GM19099 (cell line): Measurements from ENCODE around the gene GLYATL3.

Source experiments
- POLR2A ChIP-seq: IDR thresholded peaks from 3 replicates; pipeline ENCODE4 v1.6.1; 2011; ENCODE audit warnings: low read depth; ENCODE audit not compliant: insufficient read length; ENCODE audit errors: extremely low read depth

The GLYATL3 gene

DNA sequence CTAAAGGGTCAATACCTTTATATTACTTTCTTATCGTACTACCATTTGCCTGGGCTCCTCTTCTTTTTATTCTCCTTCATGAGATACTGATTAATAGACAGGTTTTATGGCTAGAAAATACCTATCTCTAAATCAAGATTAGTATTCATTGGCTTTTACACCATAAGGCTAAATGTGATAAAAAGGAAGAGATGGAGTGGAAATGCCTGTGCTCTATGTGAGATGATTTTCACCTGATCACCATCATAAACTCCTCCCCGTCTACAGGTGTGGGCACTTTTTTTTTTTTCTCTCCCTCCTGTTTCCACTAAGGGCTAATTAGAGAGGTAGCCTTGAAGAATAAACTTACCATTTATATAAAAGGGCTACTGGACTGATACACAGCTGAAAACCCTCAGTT is at the start of gene GLYATL3:
GLYATL3 (plus strand) TSS at position 301 of the 400 bp plus-strand sequence. CDS start 12,068 bp downstream, outside the sequence.
- TF ChIP-seq POLR2A: no peak

DNA sequence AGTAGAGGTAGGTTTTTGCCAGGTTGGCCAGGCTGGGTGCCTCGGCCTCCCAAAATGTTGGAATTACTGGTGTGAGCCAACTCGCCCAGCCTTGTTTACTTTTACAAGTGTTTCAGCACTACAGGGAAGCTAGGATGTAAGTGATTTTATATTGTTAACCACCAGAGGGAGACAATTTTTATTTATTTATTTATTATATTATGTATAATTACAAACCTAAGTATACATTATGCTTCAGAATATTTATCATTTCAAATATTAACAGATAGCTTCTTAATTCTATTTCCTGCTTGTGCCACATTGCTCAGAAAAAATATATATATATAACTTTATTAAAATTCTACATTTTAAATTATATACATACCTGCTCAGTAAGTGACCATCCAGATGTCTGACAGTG is 46.5 kb upstream of the GLYATL3 start:
- no peak for TF ChIP-seq POLR2A

DNA sequence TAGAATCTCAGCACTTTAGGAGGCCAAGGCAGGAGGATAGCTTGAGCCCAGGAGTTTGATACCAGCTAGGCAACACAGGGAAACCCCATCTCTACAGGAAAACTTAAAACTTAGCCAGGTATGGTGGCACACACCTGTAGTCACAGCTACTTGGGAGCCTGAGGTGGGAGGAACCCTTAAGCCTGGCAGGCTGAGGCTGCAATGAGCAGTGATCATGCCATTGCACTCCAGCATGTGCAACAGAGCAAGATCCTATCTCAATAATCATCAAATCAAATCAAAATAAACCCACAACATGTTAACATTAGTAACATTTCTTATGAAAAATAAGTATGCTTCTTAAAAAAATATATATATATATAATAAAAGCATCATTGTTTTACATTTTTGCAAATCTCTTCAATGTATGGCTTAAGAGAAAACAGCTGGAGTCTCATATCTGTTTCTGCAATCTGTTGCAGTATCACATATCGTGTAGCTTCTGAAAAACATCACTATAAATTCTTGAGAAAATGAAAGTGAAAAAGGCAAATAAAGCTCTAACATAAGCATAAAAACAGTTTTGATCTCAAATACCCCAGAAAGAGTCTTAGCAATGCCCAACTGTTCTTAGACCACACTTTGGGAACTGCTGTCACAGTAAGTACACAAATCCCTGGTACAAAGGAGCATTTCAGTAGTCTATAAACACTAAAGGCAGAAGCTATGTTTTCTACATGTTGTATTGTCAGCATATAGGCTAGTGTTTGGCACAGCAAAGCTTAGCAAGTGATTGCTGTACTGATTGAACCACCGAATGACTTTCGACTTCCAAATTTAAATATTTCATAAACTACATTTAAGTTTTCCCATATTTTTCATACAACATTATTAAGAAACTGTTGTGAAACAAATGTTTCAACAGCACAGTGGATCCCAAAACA is 44.7 kb upstream of the GLYATL3 start:
- no peak for TF ChIP-seq POLR2A

DNA sequence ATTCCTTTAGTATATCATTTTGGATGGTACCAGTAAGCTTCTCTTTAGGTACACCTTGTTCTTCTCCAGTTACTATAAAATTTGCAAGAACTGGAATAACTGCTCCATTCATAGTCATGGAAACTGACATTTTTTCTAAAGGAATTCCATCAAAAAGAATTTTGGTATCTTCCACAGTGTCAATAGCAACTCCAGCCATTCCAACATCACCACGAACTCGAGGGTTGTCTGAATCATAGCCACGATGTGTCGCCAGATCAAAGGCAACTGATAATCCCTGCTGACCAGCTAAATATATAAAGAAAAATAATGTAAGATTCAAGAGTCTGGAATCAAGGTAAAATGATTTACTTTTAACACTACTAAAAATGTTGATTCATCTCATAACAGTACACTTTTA is 42.0 kb upstream of the GLYATL3 start:
- no peak for TF ChIP-seq POLR2A

DNA sequence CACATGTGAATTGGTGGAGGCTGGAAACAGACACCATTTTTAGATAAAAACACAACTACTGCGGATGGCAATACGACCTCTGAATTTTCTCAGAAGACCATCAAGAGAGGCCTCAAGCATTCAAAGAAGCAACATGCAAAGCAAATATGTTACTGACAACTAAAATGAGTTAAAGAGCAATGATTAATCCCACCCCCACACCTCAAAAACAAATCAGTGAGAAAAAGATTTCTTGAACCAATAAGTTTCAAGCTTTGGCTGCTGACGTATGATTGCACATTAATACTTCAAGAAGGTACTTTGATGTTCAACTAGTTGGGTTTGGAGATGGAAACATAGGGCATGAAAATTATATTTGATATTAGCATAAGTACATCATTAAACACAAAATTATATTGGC is 37.7 kb upstream of the GLYATL3 start:
- TF ChIP-seq POLR2A: no peak

DNA sequence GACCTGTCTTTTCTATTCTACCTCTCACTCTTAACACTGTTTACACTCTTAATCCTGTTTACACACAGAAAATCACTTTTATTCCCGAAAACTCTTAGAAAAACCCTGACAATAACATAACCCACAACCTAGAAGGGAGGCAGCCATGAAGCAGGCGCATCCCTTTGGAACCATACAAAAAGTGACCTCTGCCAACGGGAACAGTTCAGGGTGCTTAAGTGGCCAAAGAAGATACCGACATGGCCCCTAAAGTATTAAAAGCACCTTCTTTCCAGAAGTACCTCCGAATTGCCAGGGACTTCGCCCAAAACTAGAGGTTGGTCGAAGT is 37.2 kb upstream of the GLYATL3 start:
- TF ChIP-seq POLR2A: no peak

DNA sequence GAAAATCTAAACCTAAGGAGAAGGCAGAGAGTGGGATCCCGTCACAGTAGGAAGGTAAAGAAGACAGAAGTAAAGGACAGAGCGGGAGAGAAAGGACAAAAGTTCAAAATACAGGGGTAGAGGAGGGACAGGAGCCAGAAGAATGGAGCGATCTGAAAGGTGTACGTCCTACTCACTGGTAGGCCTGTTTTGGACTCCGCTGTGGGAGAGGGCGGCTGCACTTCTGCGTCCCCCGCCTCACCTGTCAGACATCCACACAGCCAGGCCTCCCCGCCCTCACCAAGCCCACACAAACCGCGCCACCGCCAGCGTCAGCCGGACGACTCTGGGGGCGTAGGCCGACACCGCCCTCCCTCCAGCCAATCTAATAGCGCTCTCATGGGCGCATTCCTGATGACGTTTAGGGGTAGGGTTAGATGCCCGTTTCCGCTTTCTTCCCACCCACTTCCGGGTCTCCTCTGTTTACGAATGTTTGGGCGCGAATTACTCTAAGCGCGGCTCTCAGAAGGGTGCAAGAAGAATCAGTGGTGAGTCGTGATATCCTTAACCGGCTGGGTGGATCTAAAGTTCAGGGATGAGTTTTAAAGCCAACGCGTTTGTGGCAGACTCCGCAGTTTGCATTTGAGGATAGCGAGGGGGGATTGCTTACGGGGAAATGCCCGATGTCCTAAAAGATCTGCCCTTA is 36.7 kb upstream of the GLYATL3 start, which contains the start of the genes CENPQ and MMUT:
CENPQ (plus strand) TSS at position 444 of the 685 bp plus-strand sequence. CDS start 6,807 bp downstream, outside the sequence.
MMUT (minus strand) TSS at position 327 of the 685 bp plus-strand sequence. CDS start 3,787 bp downstream, outside the sequence.
- peak; percentile 84 for TF ChIP-seq POLR2A

DNA sequence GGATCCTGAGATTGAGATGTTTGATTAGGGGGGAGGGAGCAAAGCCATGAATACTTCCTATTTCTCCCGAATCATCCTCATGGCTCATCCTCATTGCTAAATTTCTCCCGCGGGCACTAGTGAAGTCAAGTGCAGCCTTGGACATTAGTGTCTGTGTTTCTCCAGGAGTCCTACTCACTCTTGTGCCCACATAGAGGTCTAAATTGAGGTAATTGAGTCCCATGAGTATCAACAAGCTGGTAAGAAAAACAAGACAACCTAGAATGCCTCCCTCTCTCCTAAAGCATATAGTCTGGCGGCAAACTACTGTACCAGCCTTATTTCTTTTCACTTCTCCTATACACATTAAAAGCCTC is 36.1 kb upstream of the GLYATL3 start:
- no peak for TF ChIP-seq POLR2A

DNA sequence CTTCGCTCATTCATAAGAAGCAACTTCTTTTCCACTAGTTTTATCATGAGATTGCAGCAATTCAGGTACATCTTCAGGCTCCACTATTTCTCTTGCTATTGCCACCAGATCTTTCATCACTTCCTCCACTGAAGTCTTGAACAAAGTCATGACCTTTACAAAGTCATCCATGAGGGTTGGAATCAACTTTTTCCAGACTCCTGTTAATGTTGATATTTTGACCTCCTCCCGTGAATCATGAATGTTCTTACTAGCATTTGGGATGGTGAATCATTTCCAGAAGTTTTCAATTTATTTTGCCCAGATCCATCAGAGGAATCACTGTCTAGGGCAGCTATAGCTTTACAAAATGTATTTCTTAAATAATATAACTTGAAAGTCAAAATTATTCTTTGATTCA is 35.0 kb upstream of the GLYATL3 start:
- no peak for TF ChIP-seq POLR2A

DNA sequence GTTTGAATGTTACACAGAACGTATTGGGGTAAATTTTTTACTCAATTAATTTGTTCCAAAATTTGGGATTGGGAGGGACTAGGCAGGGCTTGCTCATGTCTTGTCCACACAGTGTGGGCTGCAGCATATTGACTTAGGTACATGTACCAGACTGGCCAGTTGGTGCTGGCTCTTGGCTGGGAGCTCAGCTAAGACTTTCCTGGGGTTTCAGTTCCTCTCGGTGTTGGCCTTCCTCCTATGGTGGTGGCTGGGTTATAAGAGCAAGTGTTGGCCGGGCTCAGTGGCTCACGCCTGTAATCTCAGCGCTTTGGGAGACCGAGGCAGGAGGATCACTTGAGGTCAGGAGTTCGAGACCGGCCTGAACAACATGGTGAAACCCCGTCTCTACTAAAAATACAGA is 31.7 kb upstream of the GLYATL3 start:
- TF ChIP-seq POLR2A: no peak

DNA sequence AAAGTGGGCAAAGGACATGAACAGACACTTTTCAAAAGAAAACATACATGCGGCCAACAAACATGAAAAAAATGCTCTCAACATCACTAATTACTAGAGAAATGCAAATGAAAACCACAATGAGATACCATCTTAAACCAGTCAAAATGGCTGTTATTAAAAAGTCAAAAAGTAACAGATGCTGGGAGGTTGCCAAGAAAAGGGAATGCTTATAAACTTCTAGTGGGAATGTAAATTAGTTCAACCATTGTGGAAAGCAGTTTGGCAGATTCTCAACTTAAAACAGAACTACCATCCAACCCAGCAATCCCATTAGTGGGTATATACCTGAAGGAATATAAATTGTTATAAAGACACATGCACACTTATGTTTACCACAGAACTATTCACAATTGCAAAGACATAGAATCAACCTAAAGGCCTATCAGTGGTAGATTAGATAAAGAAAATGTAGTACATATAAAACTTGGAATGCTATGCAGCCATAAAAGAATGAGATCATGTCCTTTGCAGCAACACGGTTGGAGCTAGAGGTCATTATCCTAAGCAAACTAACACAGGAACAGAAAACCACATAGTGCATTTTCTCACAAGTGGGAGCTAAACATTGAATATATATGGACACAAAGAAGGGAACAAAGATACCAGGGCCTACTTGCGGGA is 20.3 kb upstream of the GLYATL3 start:
- TF ChIP-seq POLR2A: no peak

DNA sequence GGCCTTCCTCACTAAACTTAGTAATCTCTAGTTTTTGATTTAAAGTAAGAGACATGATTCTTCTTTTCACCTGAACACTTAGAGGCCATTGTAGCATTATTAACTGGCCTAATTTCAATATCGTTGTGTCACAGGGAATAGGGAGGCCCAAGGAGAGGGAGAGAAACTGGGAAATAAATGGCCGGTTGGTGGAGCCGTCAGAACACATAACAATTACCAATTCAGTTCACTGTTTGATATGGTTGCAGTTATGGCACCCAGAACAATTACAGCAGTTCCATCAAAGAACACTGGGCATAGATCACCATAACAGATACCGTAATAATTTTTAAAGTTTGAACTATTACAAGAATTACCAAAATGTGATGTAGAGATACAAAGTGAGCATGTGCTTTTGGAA is 9.1 kb upstream of the GLYATL3 start:
- no peak for TF ChIP-seq POLR2A

DNA sequence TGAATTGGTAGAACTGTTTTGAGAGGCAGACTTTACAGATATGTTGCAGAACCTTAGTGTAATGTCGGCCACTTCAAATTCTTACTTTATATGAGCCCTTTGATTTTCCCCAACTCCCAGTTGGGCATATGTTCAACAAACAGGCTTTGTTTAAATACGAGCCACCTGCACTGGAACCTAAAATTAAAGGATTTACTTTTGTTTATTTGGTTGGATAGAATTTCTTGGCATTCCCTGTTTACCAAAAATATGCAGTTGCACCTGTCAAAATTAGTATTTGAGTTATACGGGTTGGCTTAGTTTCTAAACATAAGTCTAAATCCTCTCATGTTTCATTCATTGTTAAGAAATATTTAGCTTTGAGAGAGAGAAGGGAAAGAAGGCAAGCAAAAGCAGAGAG is 2.4 kb upstream of the GLYATL3 start:
- no peak for TF ChIP-seq POLR2A

DNA sequence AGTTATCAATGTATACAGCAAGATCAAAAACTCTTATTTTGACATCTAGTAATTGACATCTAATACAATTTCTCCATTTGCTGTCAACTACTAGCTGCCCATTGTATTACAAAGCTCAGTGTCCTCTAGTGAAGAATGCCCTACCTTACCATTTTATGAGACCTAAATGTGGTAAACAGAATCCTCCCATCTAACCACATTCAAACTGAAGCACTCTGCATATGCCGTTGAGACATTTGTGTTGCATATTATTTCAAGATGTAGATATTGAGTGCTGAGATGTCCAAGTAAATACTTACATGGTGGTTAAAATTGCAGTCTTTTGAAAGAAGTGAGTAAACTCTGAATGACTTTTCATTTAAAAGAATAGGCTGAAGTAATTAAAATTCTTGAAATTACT is 597 bp upstream of the GLYATL3 start:
- no peak for TF ChIP-seq POLR2A

DNA sequence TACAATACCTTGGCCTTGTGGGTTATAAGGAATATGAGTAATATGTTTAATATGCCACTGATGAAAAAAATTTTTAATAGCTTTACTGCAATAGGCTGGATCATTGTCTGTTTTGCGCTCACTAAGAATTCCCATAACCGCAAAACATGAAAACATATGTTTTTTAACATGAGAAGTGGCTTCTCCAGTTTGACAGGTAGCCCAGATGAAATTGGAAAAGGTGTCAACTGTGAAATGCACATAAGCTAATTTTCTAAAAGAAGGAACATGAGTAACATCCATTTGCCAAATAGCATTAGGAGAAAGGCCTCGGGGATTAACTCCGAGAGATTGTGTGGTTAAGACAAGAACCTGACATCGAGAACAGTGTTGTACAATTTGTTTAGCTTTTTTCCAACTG is 4.9 kb downstream of the GLYATL3 start:
- TF ChIP-seq POLR2A: no peak
